Kidney (tissue), 14 donors: Measurements from ENCODE around the gene MUC2. TPM values are rescaled to one million over a fixed set of nuclear protein-coding genes. Genes with fewer than 3 reads are reported as not detected.
A peak's percentile ranks its signal among the peaks of the same experiment; 100 is the strongest.

ENCODE experiments used
- DNase-seq, 5 donors: peaks; one replicate each; pipeline ENCODE4 v3.0.0-alpha.2; 2013 to 2020
- FAIRE-seq: peaks from 2 replicates; lab custom pipeline; 2012; peaks lifted over from hg19 to GRCh38; lab: Jason Lieb, UNC
- H3K27ac ChIP-seq, 2 donors: one replicate each; pipeline ENCODE4 v1.7.0; 2013; ENCODE audit warnings: low read depth in 2 of 2, low read length in 2 of 2, inconsistent platforms in 1 of 2
- H3K27me3 ChIP-seq: one replicate; pipeline ENCODE4 v1.7.1; 2013; ENCODE audit warnings: low read length, inconsistent platforms; ENCODE audit not compliant: control insufficient read depth, insufficient read depth
- H3K36me3 ChIP-seq, 3 donors: one replicate each; pipeline versions ENCODE4 v1.7.0 to v1.7.1; 2013; ENCODE audit warnings: low read length in 3 of 3, control low read depth in 1 of 3, inconsistent platforms in 1 of 3; ENCODE audit not compliant: insufficient read depth in 3 of 3, control insufficient read depth in 2 of 3
- H3K4me1 ChIP-seq, 3 donors: one replicate each; pipeline versions ENCODE4 v1.7.0 to v1.7.1; 2013; ENCODE audit warnings: low read length in 3 of 3, inconsistent platforms in 1 of 3, low read depth in 1 of 3; ENCODE audit not compliant: control insufficient read depth in 2 of 3, insufficient read depth in 2 of 3
- H3K4me3 ChIP-seq, 3 donors: one replicate each; pipeline versions ENCODE4 v1.7.0 to v1.8.1; 2013; ENCODE audit warnings: low read length in 3 of 3, control low read depth in 1 of 3, inconsistent platforms in 1 of 3
- H3K9ac ChIP-seq, 3 donors: one replicate each; pipeline versions ENCODE4 v1.7.0 to v1.7.1; 2013; ENCODE audit warnings: low read length in 3 of 3, control low read depth in 1 of 3, inconsistent platforms in 1 of 3
- H3K9me3 ChIP-seq, 3 donors: one replicate each; pipeline versions ENCODE4 v1.7.0 to v1.7.1; 2013; ENCODE audit warnings: low read length in 3 of 3, control low read depth in 1 of 3, inconsistent platforms in 1 of 3; ENCODE audit not compliant: control insufficient read depth in 2 of 3, insufficient read depth in 1 of 3
- intact Hi-C: fragments of 100-400 bp; cut with DNase I; formaldehyde crosslinking; loops from one replicate; pipeline ENCODE4 v1.11.1; 2022
- polyA plus RNA-seq: library from polyadenylated mRNA; stranded (reverse); fragments of 350-450 nt; fragmentation: Illumina TruSeq; extraction: RNeasy Lipid Tissue Mini Kit (QIAGEN cat#74804); gene quantifications from one replicate; pipeline ENCODE4 v1.2.3, GENCODE V29; 2014; ENCODE audit warnings: low read depth, low replicate concordance; ENCODE audit not compliant: insufficient read depth
- total RNA-seq: library from RNA; stranded (reverse); fragmentation: NEBNext Ultra II Directional; extraction: Animal tissue kit (Norgen Biotek cat#: 25700); gene quantifications from one replicate; pipeline ENCODE4 v1.2.1, GENCODE V29; 2021
- TF ChIP-seq, protein P1 (sequence below): IDR thresholded peaks from 3 replicates; pipeline ENCODE4 v1.5.1; 2012; ENCODE audit warnings: mild to moderate bottlenecking, moderate library complexity, borderline replicate concordance; ENCODE audit not compliant: insufficient read depth; ENCODE audit errors: extremely low read depth
- donor health status: control.
- donor health status: control.
- donor health status: control.
- donor health status: control.
- donor health status: control.
- donor health status: DM: yes; HTN: yes; CAD: no.
- donor health status: Normal renal cell carcinoma (clear cell type).

Gene MUC2
- total and polyA plus RNA-seq, 2 donors from 2014 or later: not detected

- intact Hi-C loops: no loop called here
- Histone ChIP-seq H3K9me3 (no peaks in the 10 kb centered on the region), H3K27ac (no peak overlapping the region), H3K4me3 (no peak overlapping the region), H3K36me3 (no peaks in the 10 kb centered on the region), H3K9ac (no peak overlapping the region), H3K27me3 (no peaks in the 10 kb centered on the region), H3K4me1 (no peaks in the 10 kb centered on the region)
- DNase-seq: peak in 1 of 5 donors; percentile 68
- FAIRE-seq: no peak
- TF ChIP-seq, protein P1, sequence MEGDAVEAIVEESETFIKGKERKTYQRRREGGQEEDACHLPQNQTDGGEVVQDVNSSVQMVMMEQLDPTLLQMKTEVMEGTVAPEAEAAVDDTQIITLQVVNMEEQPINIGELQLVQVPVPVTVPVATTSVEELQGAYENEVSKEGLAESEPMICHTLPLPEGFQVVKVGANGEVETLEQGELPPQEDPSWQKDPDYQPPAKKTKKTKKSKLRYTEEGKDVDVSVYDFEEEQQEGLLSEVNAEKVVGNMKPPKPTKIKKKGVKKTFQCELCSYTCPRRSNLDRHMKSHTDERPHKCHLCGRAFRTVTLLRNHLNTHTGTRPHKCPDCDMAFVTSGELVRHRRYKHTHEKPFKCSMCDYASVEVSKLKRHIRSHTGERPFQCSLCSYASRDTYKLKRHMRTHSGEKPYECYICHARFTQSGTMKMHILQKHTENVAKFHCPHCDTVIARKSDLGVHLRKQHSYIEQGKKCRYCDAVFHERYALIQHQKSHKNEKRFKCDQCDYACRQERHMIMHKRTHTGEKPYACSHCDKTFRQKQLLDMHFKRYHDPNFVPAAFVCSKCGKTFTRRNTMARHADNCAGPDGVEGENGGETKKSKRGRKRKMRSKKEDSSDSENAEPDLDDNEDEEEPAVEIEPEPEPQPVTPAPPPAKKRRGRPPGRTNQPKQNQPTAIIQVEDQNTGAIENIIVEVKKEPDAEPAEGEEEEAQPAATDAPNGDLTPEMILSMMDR: no peak
Measured at GRCh38 chr11:1083621-1084551, 9.2 kb downstream of the MUC2 start.

- FAIRE-seq (no peak), DNase-seq (peak in 1 of 5 donors; percentile 70)
- no peak overlapping the region for H3K9ac ChIP-seq
- H3K27ac ChIP-seq: no peak overlapping the region
- H3K4me1 ChIP-seq: no peaks in the 10 kb centered on the region
- no peaks in the 10 kb centered on the region for H3K9me3 ChIP-seq
- H3K4me3 ChIP-seq: no peak overlapping the region
- TF ChIP-seq, protein P1: no peak
- H3K27me3 ChIP-seq: no peaks in the 10 kb centered on the region
- H3K36me3 ChIP-seq: no peaks in the 10 kb centered on the region
- intact Hi-C loops: no loop called here
Measured at GRCh38 chr11:1084561-1085439, 10.1 kb downstream of the MUC2 start.

DNA sequence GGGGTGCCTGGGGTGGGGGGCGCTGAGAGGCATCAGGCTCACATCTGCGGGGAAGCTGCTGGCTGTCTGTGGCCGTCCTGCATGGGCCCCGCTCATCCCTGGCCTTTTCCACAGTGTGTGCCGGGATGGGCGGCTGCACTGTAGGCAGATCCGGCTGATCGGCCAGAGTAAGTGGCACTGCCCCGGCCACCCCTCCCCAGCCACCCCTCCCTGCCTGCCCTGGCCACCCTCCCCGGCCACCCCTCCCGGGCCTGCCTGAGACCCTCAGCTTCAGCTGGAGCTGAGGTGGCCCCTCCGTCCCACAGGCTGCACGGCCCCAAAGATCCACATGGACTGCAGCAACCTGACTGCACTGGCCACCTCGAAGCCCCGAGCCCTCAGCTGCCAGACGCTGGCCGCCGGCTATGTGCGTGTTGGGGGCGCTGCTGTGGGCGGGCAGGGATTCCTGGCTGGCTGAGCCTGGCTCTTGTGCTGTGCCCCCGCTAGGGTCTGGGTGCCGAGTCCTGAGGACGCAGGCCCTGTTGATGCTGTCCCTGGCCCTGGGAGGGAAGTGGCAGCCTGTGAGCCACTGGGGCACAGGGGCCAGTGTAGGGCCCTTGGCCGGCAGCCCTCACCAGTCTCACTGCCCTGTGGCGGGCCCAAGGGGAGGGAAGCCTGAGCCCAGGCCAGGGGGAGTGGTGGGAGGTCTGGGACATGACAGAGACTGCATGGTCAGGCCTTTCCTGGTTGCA is 10.9 kb downstream of the MUC2 start:
- no peaks in the 10 kb centered on the region for H3K27me3 ChIP-seq
- no peak for FAIRE-seq

More for the DNA sequence above, 10.9 kb downstream of the MUC2 start:
- Histone ChIP-seq H3K4me1 (no peaks in the 10 kb centered on the region), H3K36me3 (no peaks in the 10 kb centered on the region), H3K4me3 (no peak overlapping the region), H3K27ac (no peak overlapping the region), H3K9me3 (no peaks in the 10 kb centered on the region), H3K9ac (no peak overlapping the region)
- intact Hi-C loops: no loop called here
- DNase-seq: peak in 1 of 5 donors; percentile 65
- TF ChIP-seq, protein P1: no peak
